Esophagus squamous epithelium (tissue), 4 donors: Measurements from ENCODE around the gene GATAD2A.

ENCODE experiments used
- CTCF ChIP-seq, 6 experiments: fragments of 450-650 bp in 4 of 6; fragments of 200-600 bp in 2 of 6; sonication (generic) in 2 of 6; IDR thresholded peaks; one replicate each; pipeline ENCODE4 v1.5.1; 2016 to 2019; ENCODE audit warnings: antibody characterized with exemption in 6 of 6, mild to moderate bottlenecking in 4 of 6, moderate library complexity in 4 of 6
- POLR2A ChIP-seq, 4 donors: fragments of 450-650 bp; IDR thresholded peaks; one replicate each; pipeline ENCODE4 v1.6.1; 2017; ENCODE audit warnings: antibody characterized with exemption in 4 of 4, mild to moderate bottlenecking in 4 of 4, moderate library complexity in 3 of 4

GRCh38 chr19:19379527-19379926 is 25.9 kb upstream of the GATAD2A start:
- no peak for TF ChIP-seq CTCF (IDR thresholded peaks at IDR 0.05)
- TF ChIP-seq POLR2A (IDR thresholded peaks at IDR 0.05) = no peak
